HG02973 (cell line): ENCODE results near the gene HMOX2.

Experiments
- ATAC-seq: cut with Tn5 transposase; IDR thresholded peaks from one replicate; pipeline ENCODE4 v1.9.1; 2021; ENCODE audit warnings: moderate library complexity; ENCODE audit not compliant: unreplicated experiment

HMOX2 gene

GRCh38 chr16:4522051-4522581 lies 45.9 kb downstream of the HMOX2 start:
- no peak for ATAC-seq

- no peak for ATAC-seq
Measured at GRCh38 chr16:4523686-4524085, 47.5 kb downstream of the HMOX2 start.

GRCh38 chr16:4524571-4524970 lies 48.4 kb downstream of the HMOX2 start:
- ATAC-seq = no peak

- ATAC-seq = no peak
Measured at GRCh38 chr16:4525069-4525468, 48.9 kb downstream of the HMOX2 start.

- no peak for ATAC-seq
Measured at GRCh38 chr16:4525634-4526277, 49.6 kb downstream of the HMOX2 start.

GRCh38 chr16:4529085-4530060 lies 53.2 kb downstream of the HMOX2 start:
- ATAC-seq = no peak

- ATAC-seq = no peak
Measured at GRCh38 chr16:4531811-4532210, 55.6 kb downstream of the HMOX2 start.

GRCh38 chr16:4532238-4532637 lies 56.0 kb downstream of the HMOX2 start:
- no peak for ATAC-seq

GRCh38 chr16:4533490-4533889 lies 57.3 kb downstream of the HMOX2 start:
- no peak for ATAC-seq

- ATAC-seq = no peak
Measured at GRCh38 chr16:4534151-4534790, 58.1 kb downstream of the HMOX2 start.

- ATAC-seq = no peak
Measured at GRCh38 chr16:4535627-4536108, 59.5 kb downstream of the HMOX2 start.

GRCh38 chr16:4536391-4537106 lies 60.4 kb downstream of the HMOX2 start:
- ATAC-seq = no peak

- peak; percentile 24 for ATAC-seq
Measured at GRCh38 chr16:4537376-4538343, 61.5 kb downstream of the HMOX2 start.

- ATAC-seq = peak; percentile 68
Measured at GRCh38 chr16:4538350-4539235, 62.4 kb downstream of the HMOX2 start, which contains the start of gene CDIP1. TSS of gene CDIP1 (minus strand) at chr16:4538773. CDS start at chr16:4514130, 24,643 bp downstream.

GRCh38 chr16:4539716-4540284 lies 63.6 kb downstream of the HMOX2 start:
- no peak for ATAC-seq

GRCh38 chr16:4544473-4544872 lies 68.3 kb downstream of the HMOX2 start:
- no peak for ATAC-seq

- no peak for ATAC-seq
Measured at GRCh38 chr16:4548124-4548523, 71.9 kb downstream of the HMOX2 start.

- no peak for ATAC-seq
Measured at GRCh38 chr16:4550591-4550990, 74.4 kb downstream of the HMOX2 start.
